K562 (cell line): Measurements from ENCODE around the gene MAN1B1. TPM values are rescaled to one million over a fixed set of nuclear protein-coding genes. Genes with fewer than 3 reads are reported as not detected.

Experiments used
- BRD9 ChIP-seq: fragments of 450-650 bp; IDR thresholded peaks from 2 replicates; pipeline ENCODE4 v1.6.1; 2018; ENCODE audit warnings: low read depth; ENCODE audit not compliant: partially characterized antibody
- CEBPB ChIP-seq: fragments of 450-650 bp; IDR thresholded peaks from 2 replicates; pipeline ENCODE4 v1.6.1; 2016; ENCODE audit warnings: missing genetic modification characterization, missing compliant biosample characterization
- E2F6 ChIP-seq, 2 experiments: IDR thresholded peaks; 2 replicates each; pipeline ENCODE4 v1.6.1; 2011; ENCODE audit warnings: borderline replicate concordance in 1 of 2, control low read depth in 1 of 2, low read depth in 1 of 2, low read length in 1 of 2, mild to moderate bottlenecking in 1 of 2, mixed read lengths in 1 of 2, moderate library complexity in 1 of 2; ENCODE audit not compliant: insufficient read depth in 1 of 2, insufficient read length in 1 of 2, poor library complexity in 1 of 2, severe bottlenecking in 1 of 2; ENCODE audit errors: extremely low read depth in 1 of 2
- FOSL1 ChIP-seq: fragments of 200-800 bp; sonication (Bioruptor generic); conservative IDR thresholded peaks from 2 replicates; pipeline ENCODE4 v1.6.1; 2016; ENCODE audit warnings: missing genetic modification characterization, missing compliant biosample characterization
- GTF3C2 ChIP-seq: IDR thresholded peaks from 3 replicates; pipeline ENCODE4 v1.6.1; 2011; ENCODE audit warnings: borderline replicate concordance, mild to moderate bottlenecking, moderate library complexity; ENCODE audit not compliant: insufficient read length; ENCODE audit errors: extremely low read depth
- HDAC3 ChIP-seq: fragments of 450-650 bp; IDR thresholded peaks from 2 replicates; pipeline ENCODE4 v1.6.1; 2018; ENCODE audit warnings: borderline replicate concordance, mild to moderate bottlenecking, moderate library complexity; ENCODE audit not compliant: partially characterized antibody
- KAT7 ChIP-seq: sonication (generic); formaldehyde crosslinking; IDR thresholded peaks from 2 replicates; pipeline ENCODE4 v1.8.0; 2022; ENCODE audit warnings: missing genetic modification reagents, mild to moderate bottlenecking, borderline replicate concordance
- LCOR ChIP-seq: sonication (generic); formaldehyde crosslinking; IDR thresholded peaks from 2 replicates; pipeline ENCODE4 v1.8.0; 2022; ENCODE audit warnings: mild to moderate bottlenecking, missing genetic modification reagents
- MYC ChIP-seq, 2 experiments: fragments of 250-450 bp in 1 of 2; sonication (Bioruptor Pico) in 1 of 2; IDR thresholded peaks; 2 replicates each; pipeline versions ENCODE4 v1.5.1 to v1.6.1; 2012 to 2021; ENCODE audit warnings: low read depth in 2 of 2, borderline replicate concordance in 1 of 2, improper control_type of control experiment in 1 of 2, low read length in 1 of 2, mild to moderate bottlenecking in 1 of 2, moderate library complexity in 1 of 2
- PHF21A ChIP-seq: fragments of 450-650 bp; IDR thresholded peaks from 2 replicates; pipeline ENCODE4 v1.6.1; 2017; ENCODE audit warnings: low read depth, borderline replicate concordance
- STAT5A ChIP-seq: IDR thresholded peaks from 2 replicates; pipeline ENCODE4 v1.6.1; 2012; ENCODE audit warnings: low read length, inconsistent platforms, borderline replicate concordance
- TARDBP ChIP-seq: fragments of 450-650 bp; IDR thresholded peaks from 2 replicates; pipeline ENCODE4 v1.6.1; 2016
- TCFL5 ChIP-seq: fragments of 250-450 bp; sonication (Bioruptor Pico); conservative IDR thresholded peaks from 2 replicates; pipeline ENCODE4 v1.6.1; 2021; ENCODE audit warnings: mild to moderate bottlenecking, moderate library complexity, matching md5 sums
- ZNF445 ChIP-seq: fragments of 250-450 bp; sonication (Bioruptor Pico); IDR thresholded peaks from 2 replicates; pipeline ENCODE4 v1.4.0; 2020; ENCODE audit warnings: low read depth, mild to moderate bottlenecking, moderate library complexity
- ZNF766 ChIP-seq: fragments of 200-800 bp; sonication (Bioruptor generic); conservative IDR thresholded peaks from 2 replicates; pipeline ENCODE4 v1.6.1; 2016; ENCODE audit warnings: missing genetic modification characterization, missing compliant biosample characterization
- polyA plus RNA-seq, 8 experiments: library from polyadenylated mRNA; depleted of rRNA in 4 of 8; stranded (reverse) in 5 of 8; unstranded in 3 of 8; fragments of >200 nt; fragmentation: Nextera tagmentation in 2 of 8; fragmentation: Illumina TruSeq in 1 of 8; extraction: Ambion mirVana in 2 of 8; extraction: Trizol in 1 of 8; gene quantifications; 2 replicates each; pipeline versions ENCODE4 v1.2.1 to v1.2.3, GENCODE V29; 2011 to 2014; ENCODE audit warnings: inconsistent platforms in 1 of 8, missing spikeins in 1 of 8
- total RNA-seq, 7 experiments: library from RNA; depleted of rRNA in 6 of 7; stranded (reverse); fragments of >200 nt in 6 of 7; fragmentation: Illumina TruSeq in 2 of 7; extraction: Trizol in 2 of 7; gene quantifications; 2 replicates each; pipeline versions ENCODE4 v1.2.1 to v1.2.3, GENCODE V29; 2011 to 2021; ENCODE audit warnings: low replicate concordance in 1 of 7
- TF ChIP-seq, protein P1 (sequence below): fragments of 250-450 bp; sonication (Bioruptor Pico); IDR thresholded peaks from 2 replicates; pipeline ENCODE4 v1.5.0; 2021; ENCODE audit warnings: mild to moderate bottlenecking, moderate library complexity

Gene MAN1B1
- total and polyA plus RNA-seq, 9 of the 15 experiments (the other 6 are each of a cell fraction or from before 2014, with no cell fraction given): 0.55 to 36.6 (median 27.3) TPM

DNA sequence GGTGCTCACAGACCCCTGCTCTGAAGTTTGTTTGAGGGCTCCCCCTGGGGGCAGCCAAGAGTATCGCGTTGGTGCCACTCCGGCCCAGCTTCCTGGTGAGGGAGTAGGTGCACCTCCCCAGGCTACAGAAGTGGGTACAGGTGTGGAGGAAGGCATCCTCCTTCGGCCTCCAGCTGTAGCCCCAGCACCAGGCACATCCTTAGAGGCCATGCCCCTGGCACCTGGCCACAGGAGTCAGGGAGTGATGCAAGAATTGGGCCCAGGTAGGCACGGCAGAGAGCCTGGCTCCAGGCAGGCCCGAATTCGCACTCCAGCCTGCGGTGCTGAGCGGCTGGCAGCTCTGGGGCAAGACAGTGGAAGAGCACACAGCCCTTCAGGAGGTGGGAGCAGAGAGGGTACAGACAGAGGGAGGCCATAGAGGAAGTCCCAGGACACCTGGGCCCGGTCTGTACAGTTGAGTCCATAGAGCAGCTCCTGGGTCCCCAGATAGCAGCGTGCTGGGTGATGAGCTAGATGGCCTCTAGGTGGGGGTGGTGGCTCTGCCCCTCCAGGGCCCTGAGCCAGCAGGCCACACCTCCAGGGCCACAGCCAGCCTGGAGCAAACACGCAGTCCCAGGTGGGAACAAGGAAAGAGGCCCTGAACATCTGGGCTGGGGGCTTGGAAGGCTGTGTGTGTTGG is 18.8 kb upstream of the MAN1B1 start (continued):
- TF ChIP-seq MYC (IDR thresholded peaks at IDR 0.05; ENCODE audit: low read depth, low read length) (peak; percentile 63; the same call in 1 of the 2 replicates), MYC (CRISPR knock-in tag; IDR thresholded peaks at IDR 0.05; ENCODE audit: borderline replicate concordance, low read depth) (no peak), LCOR (CRISPR knock-in tag) (peak; percentile 45; the same call in 1 of the 2 replicates), FOSL1 (no peak), HDAC3 (no peak), PHF21A (no peak), E2F6 (IDR thresholded peaks at IDR 0.05; ENCODE audit: borderline replicate concordance in 1 of 2, extremely low read depth in 1 of 2, insufficient read depth in 1 of 2, insufficient read length in 1 of 2, low read depth in 1 of 2, low read length in 1 of 2, poor library complexity in 1 of 2, severe bottlenecking in 1 of 2) (no peak), BRD9 (no peak), GTF3C2 (no peak), ZNF766 (CRISPR knock-in tag) (no peak), KAT7 (CRISPR knock-in tag) (peak; percentile 57; the same call in 1 of the 2 replicates), TARDBP (no peak), ZNF445 (CRISPR knock-in tag) (no peak), CEBPB (peak; percentile 64), TCFL5 (CRISPR knock-in tag) (no peak), STAT5A (no peak)
- TF ChIP-seq, protein P1, sequence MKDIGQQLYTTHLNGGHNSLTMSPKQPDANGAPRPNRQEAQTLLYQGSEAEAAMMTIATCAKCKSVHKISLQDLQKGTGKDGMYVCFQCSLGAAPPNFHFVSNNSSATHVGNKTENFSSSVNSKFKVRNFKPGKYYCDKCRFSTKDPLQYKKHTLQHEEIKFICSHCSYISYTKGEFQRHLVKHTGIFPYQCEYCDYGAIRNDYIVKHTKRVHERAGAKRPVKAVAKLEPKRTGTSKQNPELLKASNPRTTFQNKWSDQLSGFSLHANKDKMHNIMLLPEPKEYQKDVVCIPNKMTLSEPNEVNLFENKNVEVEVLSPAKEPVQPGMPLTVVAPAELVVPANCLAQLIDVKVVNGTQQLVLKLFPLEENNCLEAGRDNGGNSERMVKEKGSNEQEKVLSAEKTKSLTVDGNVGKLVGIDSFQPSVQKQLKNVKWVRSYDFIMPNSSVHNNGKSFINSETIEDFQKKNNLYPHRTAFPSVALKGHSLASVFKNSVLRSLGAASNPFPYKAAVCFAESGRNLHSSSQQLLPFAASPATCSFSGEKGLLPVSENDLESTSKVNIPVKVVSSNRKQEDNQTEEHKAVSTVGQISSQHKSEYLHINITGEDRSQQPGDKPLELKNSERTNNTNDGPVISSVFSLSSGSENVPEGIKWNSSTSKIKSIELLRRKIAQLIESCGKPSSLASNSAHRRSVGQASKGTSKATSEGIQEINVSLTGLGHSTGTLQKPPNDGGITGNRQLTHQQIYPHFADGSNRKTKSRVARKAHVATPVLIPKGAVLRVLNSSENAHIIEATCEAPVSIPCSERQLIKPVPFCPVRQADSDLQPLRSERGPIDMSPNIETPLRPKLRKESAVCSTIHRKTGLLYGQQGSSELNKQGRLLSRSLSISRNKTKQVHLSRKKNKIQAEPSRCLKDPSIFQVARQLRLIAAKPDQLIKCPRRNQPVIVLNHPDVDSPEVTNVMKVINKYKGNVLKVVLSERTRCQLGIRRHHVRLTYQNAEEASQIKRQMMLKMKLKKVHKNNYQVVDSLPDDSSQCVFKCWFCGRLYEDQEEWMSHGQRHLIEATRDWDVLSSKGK (CRISPR knock-in tag): no peak
